NT2/D1 (cell line): ENCODE measurements around the gene MAP6D1.

Experiments
- SUZ12 ChIP-seq: IDR thresholded peaks from 2 replicates; pipeline ENCODE4 v1.6.1; 2011; ENCODE audit not compliant: insufficient read length, insufficient read depth; ENCODE audit errors: extremely low read depth
- ZNF274 ChIP-seq: IDR thresholded peaks from 2 replicates; pipeline ENCODE4 v1.6.1; 2011; ENCODE audit warnings: mild to moderate bottlenecking, low read depth, low read length

DNA sequence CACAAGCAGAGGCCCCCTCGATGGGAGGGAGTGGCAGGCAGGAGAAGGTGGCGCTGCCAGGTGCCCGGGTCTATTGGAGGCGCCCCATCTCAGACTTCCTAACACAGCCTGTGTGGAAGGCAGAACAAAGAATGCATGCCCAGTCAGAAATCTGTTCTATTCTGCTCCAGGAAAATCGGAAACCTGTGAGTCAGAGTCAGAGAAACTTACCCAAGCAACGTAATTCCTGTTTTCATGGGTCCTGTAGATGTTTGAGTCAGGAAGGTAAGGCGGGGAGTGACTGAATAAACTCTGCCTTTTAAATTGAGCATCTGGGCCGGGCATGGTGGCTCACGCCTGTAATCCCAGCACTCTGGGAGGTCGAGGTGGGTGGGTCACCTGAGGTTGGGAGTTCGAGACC lies 13.7 kb downstream of the MAP6D1 start:
- no peak for TF ChIP-seq ZNF274
- no peak for TF ChIP-seq SUZ12
